NCI-H2196 treated with DMSO at 0.1 percent for 48 hours (cell line): Measurements from ENCODE around the gene PRKACG.
"Not testable (repeated sequence)": the region's sequence is repeated elsewhere in the genome, so short reads cannot be mapped to it uniquely, and the experiment has no call there.

Experiments used
- DNase-seq: peaks from one replicate; lab custom pipeline; 2025; ENCODE audit not compliant: unreplicated experiment; lab: John Stamatoyannopoulos, UW

The PRKACG gene

DNA sequence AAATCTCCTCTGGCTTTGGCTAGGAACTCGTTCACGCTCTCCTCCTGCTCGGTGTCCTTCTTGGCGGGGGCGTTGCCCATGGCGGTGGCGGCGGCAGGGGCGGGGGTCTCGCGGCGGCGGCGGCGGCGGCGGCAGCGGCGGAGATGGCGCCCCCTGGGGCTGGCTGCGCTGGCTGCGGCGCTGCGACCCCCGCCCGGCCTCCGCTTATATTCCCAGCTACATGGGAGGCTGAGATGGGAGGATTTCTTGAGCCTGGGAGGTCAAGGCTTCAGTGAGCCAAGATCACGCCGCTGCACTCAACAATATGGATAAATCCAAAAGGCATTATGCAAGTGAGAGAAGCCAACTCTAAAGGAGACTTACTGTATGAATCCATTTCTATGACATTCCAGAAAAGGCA is at the start of gene PRKACG:
Gene PRKACG (minus strand): TSS at position 101 of the 400 bp plus-strand sequence. CDS start 21 bp downstream, at position 80.
- no peak for DNase-seq

DNA sequence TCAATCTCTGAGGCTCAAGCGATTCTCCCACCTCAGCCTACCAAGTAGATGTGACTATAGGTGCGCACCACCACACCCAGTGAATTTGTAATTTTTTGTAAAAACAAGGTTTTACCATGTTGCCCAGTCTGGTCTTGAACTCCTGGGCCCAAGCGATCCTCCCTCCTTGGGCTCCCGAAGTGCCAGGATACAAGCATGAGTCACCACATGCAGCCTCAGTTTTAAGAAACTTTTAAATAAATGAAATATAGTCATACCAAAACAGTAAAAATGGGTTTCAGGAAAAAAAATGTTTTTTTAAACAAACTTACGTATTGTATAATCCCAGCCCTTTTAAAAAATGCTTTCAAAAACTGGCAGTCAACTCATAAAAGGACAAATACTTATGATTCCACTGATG is 48.3 kb upstream of the PRKACG start:
- no peak for DNase-seq

DNA sequence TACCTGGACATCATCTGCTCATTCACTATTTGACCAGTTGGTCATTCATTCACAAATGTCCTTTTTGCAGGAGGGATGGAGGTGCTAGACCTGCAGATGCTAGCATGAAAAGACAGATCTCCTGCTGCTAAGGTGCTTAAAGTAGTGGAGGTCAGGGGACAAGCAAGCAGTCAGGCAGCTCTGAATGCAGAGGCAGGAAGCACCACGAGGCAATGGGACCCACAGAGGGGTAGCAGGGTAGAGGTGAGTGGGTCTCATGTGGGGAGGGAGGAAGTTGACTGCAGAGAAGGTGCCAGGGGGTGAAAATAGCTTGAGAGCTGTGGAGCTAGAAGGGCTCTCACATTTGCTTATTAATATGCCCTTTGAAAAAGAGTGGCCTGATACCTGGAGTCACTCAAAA is 46.9 kb upstream of the PRKACG start:
- DNase-seq, result no peak

DNA sequence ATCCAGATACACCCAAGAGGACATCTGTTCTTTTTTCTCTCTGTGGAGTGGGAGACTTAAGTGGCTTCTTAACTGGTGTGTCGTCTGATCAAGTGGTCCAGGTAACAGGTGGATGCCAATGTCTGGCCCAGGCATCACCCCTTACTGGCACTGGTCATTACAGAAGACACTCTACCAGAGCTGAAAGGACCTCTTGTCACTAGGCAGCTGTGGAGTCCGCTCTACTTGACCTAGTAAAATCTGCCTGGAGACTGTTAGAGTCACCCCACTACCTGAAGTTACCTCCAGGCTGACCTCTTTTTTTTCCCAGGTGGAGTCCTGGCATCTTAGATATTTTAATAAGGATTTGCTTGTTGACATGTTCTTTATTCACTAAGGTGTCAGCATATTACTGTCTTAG is 44.2 kb upstream of the PRKACG start:
- DNase-seq, result no peak

DNA sequence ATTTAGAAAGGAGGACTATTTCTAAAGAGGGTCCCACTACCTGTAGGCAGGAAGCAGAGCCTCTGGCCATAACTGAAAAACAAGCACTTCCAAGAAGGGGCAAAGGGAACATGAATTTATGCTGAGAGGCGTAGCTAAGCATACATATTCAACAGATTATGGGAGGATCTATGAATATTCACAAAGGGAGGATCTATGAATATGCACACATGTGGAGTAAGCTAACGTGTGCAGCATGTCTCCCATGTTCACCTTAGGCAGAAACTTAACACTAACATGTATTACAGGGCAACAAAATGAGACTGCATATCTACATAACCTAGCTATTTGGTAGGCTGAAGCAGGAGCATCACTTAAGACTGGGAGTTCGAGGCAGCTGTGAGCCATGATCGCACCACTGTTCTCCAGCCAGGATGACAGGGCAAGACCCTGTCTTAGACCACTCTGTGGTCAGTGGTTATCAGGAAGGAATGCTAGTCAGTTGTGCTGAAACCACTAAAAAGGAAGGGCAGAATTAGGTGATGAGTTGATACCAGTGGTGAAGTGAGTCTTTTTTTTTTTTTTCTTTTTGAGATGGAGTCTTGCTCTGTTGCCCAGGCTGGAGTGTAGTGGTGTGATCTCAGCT is 42.4 kb upstream of the PRKACG start:
- no peak for DNase-seq

DNA sequence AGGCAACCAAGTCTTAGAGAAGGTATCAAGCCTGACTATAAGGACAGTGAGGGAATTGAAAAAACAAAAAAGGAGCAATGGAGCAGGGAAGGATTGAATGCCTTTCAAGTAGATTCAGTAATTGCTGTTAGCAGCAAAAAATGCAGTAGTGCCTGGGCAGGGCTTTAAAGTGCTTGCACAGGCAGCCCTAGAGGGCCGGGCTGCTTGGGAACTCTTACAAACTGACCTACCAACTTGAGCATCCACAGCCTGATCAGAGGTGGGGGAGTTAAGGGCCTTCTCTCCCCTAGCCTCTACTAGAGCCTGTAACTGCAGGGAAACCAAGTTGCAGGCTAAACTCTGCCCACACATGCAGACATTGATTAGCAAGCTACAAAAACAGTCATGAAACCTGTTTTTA is 41.1 kb upstream of the PRKACG start:
- no peak for DNase-seq

DNA sequence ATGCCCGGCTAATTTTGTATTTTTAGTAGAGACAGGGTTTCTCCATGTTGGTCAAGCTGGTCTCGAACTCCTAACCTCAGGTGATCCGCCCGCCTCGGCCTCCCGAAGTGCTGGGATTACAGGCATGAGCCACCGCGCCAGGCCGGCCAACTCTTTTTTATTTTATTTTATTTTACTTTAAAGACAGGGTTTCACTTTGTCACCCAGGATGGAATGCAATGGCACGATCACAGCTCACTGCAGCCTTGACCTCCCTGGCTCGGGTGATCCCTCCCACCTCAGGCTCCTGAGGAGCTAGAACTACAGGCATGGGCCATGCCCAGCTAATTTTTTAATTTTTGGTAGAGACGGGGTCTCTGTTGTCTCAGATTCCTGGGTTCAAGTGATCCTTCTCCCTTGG is 37.0 kb upstream of the PRKACG start:
- DNase-seq, result not testable (repeated sequence)

DNA sequence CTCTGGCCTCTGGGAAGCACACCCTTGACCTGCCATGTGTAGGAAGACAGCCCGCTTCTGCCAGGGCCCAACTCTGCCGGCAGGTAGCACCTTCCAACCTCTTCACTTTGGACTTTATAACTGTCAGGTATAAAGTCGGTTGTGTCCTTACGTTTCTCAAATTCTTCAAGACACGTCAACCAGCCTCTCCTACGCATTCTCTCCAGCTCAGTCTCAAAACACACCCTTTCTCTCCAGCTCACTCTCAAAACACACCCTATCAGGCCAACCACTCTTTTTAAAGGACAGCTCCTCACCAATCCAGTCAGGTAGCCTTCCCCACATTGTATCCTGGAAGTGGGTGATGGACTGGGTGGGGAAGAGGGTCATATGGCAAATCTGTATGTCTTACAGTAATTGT is 35.2 kb upstream of the PRKACG start:
- DNase-seq, result no peak

DNA sequence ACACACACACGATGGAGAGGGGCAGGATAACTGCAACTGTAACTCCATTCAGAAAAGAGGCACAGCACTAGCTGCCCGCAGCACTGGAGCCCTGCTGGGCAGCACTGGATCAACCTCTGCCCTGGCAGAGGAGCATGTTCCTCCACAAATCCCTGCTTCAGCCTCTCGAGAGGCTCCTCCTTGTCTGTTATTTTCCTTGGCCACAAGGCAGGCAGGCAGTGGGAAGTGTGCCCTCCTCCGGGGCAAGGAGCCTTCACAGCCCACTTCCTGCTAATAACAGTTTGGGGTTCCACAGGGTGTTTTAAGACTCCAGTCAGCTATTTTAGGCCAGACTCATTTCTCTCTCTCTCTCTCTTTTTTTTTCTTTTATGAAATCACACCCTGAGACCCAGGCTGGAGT is 33.5 kb upstream of the PRKACG start:
- no peak for DNase-seq

DNA sequence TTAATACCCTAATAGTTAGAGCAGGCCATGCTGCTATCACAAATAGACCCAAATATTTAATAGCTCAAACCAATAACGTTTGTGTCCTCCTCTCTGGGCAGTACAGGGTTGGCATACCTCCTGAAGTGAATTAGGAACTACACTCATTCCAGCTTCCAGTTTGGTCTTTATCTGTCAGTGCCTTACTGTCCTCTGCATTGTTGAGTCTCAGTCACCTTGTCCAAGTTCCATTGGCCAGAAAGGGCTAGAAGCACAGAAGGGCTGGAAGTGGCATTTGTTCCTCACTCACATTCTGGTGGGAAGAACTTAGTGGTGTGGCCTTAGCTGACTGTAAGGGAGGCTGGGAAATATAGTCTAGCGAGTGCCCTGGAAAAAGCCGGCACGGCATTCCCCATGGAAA is 32.8 kb upstream of the PRKACG start:
- no peak for DNase-seq

DNA sequence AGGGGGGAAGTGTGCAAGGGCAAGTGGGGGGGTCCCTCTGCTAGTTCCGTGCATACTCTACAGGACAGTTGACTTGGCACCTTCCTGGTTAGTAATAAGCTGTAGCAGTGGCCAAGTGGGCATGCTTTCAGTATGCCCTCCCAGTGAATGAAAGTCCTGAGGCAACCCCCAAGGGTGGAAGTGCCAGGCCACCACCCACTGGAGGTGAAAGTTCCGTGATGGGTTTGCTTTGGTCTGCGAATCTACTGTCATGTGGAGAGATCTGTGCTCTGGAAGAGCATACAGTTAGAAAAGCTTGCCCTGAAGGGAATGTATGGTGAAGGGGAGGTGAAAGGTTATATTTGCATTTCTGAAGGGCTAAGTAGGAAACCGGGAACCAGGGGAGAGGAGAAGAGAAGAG is 31.9 kb upstream of the PRKACG start:
- no peak for DNase-seq

DNA sequence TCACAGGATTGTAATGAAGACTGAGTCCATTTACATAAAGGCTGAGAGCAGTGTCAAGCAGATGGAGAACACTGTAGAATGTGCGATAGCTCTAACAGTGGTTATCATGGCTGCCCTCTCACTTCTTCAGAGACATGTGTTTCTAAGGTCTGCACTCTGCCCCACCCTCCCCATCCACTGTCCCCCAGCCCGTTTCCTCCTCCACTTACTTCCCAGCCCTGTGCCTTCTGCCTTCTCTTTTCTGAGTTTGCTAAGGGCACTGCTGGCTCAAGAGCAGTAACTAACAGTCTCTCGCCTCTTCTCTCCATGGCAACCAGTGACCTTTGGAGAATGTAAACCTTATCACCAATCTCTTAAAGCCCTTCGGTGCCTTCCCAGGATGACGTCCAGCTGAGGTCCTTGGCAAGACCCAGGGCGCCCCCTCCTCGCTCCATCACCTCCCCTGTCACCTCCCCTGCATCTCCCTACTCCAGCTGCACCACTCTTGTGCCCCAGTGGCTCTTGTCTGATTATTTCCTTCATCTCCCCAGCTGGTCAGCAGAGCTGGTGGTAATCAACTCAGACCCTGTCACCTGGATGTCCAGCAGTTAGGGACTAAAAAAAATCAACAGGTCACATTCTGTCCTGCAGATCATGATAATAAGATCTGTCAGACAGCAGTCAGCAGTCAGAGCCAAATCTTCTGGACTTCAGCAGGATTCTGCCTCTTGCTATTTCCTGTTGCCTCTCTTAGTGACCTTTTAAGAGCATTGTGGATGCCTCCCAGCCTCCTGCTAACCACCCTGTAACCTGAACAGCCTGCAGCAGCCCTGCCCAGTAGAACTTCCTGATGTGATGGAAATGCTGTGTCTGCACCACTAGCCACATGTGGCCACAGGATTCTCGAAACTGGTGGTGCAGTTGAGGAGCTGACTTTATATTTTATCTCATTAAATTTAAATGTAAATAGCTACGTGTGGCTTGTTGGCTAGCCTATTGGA is 30.6 kb upstream of the PRKACG start:
- DNase-seq, result peak; percentile 58

DNA sequence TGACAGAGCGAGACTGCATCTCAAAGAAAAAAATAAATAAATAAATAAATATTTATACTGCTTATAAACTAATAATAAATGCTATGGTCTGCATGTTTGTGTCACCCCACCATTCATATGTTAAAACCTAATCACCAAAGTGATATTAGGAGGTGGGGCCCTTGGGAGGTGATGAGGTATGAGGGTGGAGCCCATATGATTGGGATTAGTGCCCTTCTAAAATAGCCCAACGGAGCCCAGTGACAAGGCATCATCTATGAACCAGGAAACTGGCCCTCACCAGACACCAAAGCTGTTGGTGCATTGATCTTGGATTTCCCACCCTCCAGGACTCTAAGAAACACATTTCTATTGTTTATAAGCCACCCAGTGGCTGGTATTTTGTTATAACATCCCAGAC is 26.7 kb upstream of the PRKACG start:
- no peak for DNase-seq

DNA sequence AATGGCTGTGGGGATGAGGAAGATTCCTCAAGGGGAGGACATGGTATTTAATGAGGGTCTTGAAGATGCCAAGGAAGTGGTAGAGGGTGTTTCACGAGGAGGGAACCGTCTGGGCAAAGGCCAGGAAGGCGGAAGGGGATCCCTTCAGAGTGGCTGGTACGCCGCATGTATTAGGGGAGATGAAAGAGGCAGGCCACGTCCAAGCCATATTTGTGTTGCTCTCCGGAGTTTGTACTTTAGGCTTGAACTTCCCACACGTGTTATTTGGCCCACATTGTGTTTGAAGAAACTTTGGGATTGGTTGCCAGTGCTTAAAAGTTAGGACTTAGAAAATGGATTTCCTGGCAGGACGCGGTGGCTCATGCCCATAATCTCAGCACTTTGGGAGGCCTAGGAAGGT is 22.9 kb upstream of the PRKACG start:
- DNase-seq, result no peak

DNA sequence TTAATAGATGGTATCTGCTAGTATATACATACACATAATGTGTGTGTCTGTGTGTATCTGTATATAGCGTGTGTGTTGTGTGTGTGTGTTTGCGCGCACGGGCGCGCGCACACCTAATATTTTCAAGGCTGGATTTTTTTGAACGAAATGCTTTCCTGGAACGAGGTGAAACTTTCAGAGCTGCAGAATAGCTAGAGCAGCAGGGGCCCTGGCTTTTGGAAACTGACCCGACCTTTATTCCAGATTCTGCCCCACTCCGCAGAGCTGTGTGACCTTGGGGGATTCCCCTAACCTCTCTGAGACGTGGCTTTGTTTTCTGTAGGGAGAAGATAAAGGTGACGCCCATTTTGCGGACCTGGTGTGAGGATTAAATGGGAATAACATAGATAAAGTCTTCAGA is 22.4 kb upstream of the PRKACG start:
- DNase-seq, result no peak

DNA sequence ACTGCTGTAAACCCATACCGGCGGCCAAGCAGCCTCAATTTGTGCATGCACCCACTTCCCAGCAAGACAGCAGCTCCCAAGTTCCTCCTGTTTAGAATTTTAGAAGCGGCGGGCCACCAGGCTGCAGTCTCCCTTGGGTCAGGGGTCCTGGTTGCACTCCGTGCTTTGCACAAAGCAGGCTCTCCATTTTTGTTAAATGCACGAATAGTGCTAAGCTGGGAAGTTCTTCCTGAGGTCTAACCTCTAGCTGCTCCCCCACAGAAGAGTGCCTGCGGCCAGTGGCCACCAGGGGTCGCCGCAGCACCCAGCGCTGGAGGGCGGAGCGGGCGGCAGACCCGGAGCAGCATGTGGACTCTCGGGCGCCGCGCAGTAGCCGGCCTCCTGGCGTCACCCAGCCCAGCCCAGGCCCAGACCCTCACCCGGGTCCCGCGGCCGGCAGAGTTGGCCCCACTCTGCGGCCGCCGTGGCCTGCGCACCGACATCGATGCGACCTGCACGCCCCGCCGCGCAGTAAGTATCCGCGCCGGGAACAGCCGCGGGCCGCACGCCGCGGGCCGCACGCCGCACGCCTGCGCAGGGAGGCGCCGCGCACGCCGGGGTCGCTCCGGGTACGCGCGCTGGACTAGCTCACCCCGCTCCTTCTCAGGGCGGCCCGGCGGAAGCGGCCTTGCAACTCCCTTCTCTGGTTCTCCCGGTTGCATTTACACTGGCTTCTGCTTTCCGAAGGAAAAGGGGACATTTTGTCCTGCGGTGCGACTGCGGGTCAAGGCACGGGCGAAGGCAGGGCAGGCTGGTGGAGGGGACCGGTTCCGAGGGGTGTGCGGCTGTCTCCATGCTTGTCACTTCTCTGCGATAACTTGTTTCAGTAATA is 21.8 kb upstream of the PRKACG start, which contains the start of gene FXN:
Gene FXN (plus strand): TSS at position 315 of the 871 bp plus-strand sequence. CDS start 31 bp downstream, at position 346.
- peak; percentile 65 for DNase-seq

DNA sequence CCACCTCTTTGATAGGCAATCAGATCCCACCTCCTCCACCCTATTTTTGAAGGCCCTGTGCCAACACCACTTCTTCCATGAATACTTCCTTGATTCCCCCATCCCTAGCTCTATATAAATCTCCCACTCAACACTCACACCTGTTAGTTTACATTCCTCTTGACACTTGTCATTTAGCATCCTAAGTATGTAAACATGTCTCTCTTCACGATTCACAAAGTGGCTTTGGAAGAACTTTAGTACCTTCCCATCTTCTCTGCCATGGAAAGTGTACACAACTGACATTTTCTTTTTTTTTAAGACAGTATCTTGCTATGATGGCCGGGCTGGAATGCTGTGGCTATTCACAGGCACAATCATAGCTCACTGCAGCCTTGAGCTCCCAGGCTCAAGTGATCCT is 20.2 kb upstream of the PRKACG start:
- no peak for DNase-seq

DNA sequence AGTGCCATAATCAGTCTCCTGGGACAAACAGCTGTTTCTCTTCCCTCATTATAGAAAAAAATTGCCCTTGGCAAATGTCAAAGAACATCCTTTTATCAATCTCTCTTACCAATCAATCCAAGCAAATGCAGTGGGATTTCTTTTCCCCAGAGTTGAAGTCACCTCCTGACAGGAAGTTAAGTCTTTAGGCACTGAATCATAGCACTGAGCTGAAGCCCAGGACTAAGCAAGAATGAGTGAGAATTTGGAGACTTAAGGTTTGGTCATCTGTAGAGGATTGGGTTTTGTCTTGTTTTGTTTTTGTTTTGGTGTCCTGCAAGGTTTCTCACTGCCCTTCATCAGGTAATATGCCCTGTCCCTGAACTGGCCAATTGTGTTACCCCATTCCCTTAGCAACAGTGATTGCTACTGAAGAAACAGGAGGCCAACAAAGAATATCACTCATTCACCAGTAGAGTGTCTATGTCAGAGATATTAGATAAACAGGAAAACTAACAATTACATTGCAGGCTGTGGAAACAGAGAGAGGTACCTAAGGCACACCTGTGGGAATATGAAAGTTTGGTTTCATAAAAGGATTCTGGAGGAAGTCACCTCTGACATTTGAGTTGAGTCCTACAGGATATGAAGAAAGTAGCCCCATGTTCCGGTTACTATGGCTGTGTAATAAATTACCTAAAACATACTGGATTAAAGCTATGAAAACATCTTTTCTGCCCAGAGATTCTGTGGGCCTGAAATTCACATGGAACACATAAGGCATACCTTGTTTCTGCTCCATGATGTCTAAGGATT is 17.1 kb upstream of the PRKACG start:
- no peak for DNase-seq

DNA sequence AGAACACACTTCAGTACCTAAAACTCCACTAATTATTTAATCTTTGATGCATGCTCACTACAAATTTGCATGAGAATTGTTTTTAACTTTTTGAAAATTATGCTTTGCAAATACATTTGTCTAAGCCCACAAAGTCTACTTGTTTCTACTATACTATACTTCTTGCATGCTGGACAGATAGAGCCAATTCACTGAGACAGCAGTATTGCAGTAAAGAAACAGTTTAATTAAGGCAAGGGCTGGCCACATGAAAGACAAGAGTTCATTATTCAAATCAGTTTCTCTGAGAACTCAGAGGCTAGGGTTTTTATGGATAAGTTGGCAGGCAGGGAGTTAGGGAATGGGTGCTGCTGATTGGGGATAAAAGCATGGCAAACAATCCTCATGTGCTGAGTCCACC is 15.6 kb upstream of the PRKACG start:
- no peak for DNase-seq

DNA sequence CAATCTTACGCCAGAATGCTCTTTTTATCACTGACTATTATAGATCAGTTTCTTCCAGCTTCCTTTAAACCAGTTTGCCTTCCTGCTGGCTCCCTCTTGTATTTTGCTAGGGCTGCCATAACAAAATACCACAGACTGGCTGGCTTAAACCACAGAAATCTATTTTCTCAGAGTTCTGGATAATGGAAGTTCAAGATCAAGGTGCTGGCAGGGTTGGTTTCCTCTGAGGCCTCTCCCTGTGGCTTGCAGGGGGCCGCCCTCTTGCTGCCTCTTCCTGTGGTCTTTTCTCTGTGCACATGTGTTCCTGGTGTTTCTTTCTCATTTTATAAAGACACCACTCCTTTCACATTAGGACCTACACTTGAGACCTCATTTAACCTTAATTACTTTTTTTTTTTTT is 14.8 kb upstream of the PRKACG start:
- no peak for DNase-seq
